Endothelial cell of umbilical vein (primary cell): ENCODE measurements around the gene ARF6.

Experiments used
- EZH2 ChIP-seq: IDR thresholded peaks from 2 replicates; pipeline ENCODE4 v1.6.1; 2012; ENCODE audit warnings: borderline replicate concordance, low read depth, mild to moderate bottlenecking, moderate library complexity, low read length, inconsistent platforms; ENCODE audit not compliant: severe bottlenecking
- FOS ChIP-seq: IDR thresholded peaks from 2 replicates; pipeline ENCODE4 v1.6.1; 2011; ENCODE audit warnings: mild to moderate bottlenecking, low read length, moderate library complexity, borderline replicate concordance; ENCODE audit not compliant: insufficient read depth
- MYC ChIP-seq: IDR thresholded peaks from one replicate; pipeline ENCODE4 v1.6.1; 2011; ENCODE audit warnings: mild to moderate bottlenecking, low read depth, low read length
- POLR2A ChIP-seq: IDR thresholded peaks from 2 replicates; pipeline ENCODE4 v1.6.1; 2012; ENCODE audit warnings: low read depth, mild to moderate bottlenecking, control low read depth, low read length
- POLR2AphosphoS5 ChIP-seq: IDR thresholded peaks from 2 replicates; pipeline ENCODE4 v1.6.1; 2012; ENCODE audit warnings: low read depth, mild to moderate bottlenecking, control low read depth, low read length, moderate library complexity; ENCODE audit not compliant: insufficient read depth
- TF ChIP-seq, protein P1 (sequence below), 2 donors: IDR thresholded peaks; 1 replicate in 1 of 2; 2 replicates in 1 of 2; pipeline ENCODE4 v1.5.1; 2011; ENCODE audit warnings: low read length in 2 of 2, mild to moderate bottlenecking in 2 of 2, moderate library complexity in 2 of 2, control low read depth in 1 of 2, inconsistent platforms in 1 of 2, low read depth in 1 of 2; ENCODE audit not compliant: insufficient read depth in 1 of 2; ENCODE audit errors: extremely low read depth in 1 of 2
- TF ChIP-seq, protein P2 (sequence below): IDR thresholded peaks from 2 replicates; pipeline ENCODE4 v1.6.1; 2011; ENCODE audit not compliant: insufficient read depth, insufficient read length

DNA sequence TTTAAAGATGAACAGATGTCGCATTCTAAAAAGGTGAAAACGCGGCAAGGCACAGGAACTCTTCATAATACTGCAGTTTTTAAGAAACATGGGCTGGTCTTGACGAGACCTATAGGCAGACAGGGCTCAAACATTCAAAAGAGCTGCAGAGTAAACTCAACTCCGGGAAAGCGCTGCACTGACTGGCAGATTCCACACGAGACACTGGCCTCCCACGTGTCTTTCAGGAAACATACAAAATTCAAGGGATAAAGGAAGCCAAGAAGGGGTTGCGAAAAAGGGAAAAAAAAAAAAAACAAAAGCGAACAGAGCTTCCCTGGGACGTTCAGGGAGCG is 614 bp upstream of the ARF6 start:
- TF ChIP-seq, protein P1, sequence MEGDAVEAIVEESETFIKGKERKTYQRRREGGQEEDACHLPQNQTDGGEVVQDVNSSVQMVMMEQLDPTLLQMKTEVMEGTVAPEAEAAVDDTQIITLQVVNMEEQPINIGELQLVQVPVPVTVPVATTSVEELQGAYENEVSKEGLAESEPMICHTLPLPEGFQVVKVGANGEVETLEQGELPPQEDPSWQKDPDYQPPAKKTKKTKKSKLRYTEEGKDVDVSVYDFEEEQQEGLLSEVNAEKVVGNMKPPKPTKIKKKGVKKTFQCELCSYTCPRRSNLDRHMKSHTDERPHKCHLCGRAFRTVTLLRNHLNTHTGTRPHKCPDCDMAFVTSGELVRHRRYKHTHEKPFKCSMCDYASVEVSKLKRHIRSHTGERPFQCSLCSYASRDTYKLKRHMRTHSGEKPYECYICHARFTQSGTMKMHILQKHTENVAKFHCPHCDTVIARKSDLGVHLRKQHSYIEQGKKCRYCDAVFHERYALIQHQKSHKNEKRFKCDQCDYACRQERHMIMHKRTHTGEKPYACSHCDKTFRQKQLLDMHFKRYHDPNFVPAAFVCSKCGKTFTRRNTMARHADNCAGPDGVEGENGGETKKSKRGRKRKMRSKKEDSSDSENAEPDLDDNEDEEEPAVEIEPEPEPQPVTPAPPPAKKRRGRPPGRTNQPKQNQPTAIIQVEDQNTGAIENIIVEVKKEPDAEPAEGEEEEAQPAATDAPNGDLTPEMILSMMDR (IDR thresholded peaks at IDR 0.05; ENCODE audit: extremely low read depth in 1 of 2, insufficient read depth in 1 of 2, low read depth in 1 of 2, low read length in 2 of 2) = no peak
- TF ChIP-seq MYC (peak; percentile 57), POLR2A (no peak), POLR2AphosphoS5 (no peak), FOS (no peak), EZH2 (no peak)
- TF ChIP-seq, protein P2, sequence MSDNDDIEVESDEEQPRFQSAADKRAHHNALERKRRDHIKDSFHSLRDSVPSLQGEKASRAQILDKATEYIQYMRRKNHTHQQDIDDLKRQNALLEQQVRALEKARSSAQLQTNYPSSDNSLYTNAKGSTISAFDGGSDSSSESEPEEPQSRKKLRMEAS = peak; percentile 69
